OCI-LY3 (cell line): Measurements from ENCODE around the gene AGFG1.

Experiments used
- H2AFZ ChIP-seq: fragments of 200-600, 300-600 bp; shearing (Covaris generic); 2 replicates; pipeline ENCODE4 v1.6.0; 2014; ENCODE audit warnings: antibody characterized with exemption, low read depth, low read length
- H3K27ac ChIP-seq: fragments of 200-600, 300-600 bp; sonication (generic); 2 replicates; pipeline ENCODE4 v1.5.1; 2014; ENCODE audit warnings: mild to moderate bottlenecking, low read length, moderate library complexity, mixed read lengths
- H3K27me3 ChIP-seq: fragments of 200-600, 300-600 bp; sonication (generic); 2 replicates; pipeline ENCODE4 v1.6.1; 2014; ENCODE audit warnings: low read depth, low read length, mixed read lengths
- H3K36me3 ChIP-seq: fragments of 200-600, 300-600 bp; sonication (generic); replicated peaks from 2 replicates; pipeline ENCODE3; 2014; ENCODE audit warnings: low read depth, low read length, mixed read lengths
- H3K4me1 ChIP-seq: fragments of 300-600, 200-600 bp; sonication (generic); 2 replicates; pipeline ENCODE4 v1.6.1; 2014; ENCODE audit warnings: low read length, mixed read lengths
- H3K4me2 ChIP-seq: fragments of 200-600, 300-600 bp; sonication (generic); 2 replicates; pipeline ENCODE4 v1.6.1; 2014; ENCODE audit warnings: low read length, mixed read lengths
- H3K4me3 ChIP-seq: fragments of 300-600, 200-600 bp; sonication (generic); 2 replicates; pipeline ENCODE4 v1.5.1; 2014; ENCODE audit warnings: antibody characterized with exemption, mild to moderate bottlenecking, low read length, moderate library complexity
- H3K79me2 ChIP-seq: fragments of 300-600, 200-600 bp; shearing (Covaris generic); 2 replicates; pipeline ENCODE4 v1.6.1; 2014; ENCODE audit warnings: mild to moderate bottlenecking, low read length, mixed read lengths
- H3K9ac ChIP-seq: fragments of 300-600, 200-600 bp; shearing (Covaris generic); 2 replicates; pipeline ENCODE4 v1.6.0; 2014; ENCODE audit warnings: mild to moderate bottlenecking, low read length, moderate library complexity
- H3K9me3 ChIP-seq: fragments of 200-600, 300-600 bp; shearing (Covaris generic); 2 replicates; pipeline ENCODE4 v1.6.1; 2014; ENCODE audit warnings: low read length, mixed read lengths; ENCODE audit not compliant: insufficient read depth
- H4K20me1 ChIP-seq: fragments of 200-600, 300-600 bp; sonication (generic); 2 replicates; pipeline ENCODE4 v1.6.1; 2016; ENCODE audit warnings: low read length, mixed read lengths; ENCODE audit not compliant: insufficient read depth
- EZH2phosphoT487 ChIP-seq: fragments of 200-600 bp; shearing (Covaris generic); IDR thresholded peaks from 2 replicates; pipeline ENCODE4 v1.6.1; 2018; ENCODE audit warnings: antibody characterized with exemption, mixed run types, low read depth
- TF ChIP-seq, protein P1 (sequence below): fragments of 200-600, 300-600 bp; sonication (generic); IDR thresholded peaks from 2 replicates; pipeline ENCODE4 v1.5.1; 2014; ENCODE audit warnings: antibody characterized with exemption, low read length, low read depth

AGFG1 gene

DNA sequence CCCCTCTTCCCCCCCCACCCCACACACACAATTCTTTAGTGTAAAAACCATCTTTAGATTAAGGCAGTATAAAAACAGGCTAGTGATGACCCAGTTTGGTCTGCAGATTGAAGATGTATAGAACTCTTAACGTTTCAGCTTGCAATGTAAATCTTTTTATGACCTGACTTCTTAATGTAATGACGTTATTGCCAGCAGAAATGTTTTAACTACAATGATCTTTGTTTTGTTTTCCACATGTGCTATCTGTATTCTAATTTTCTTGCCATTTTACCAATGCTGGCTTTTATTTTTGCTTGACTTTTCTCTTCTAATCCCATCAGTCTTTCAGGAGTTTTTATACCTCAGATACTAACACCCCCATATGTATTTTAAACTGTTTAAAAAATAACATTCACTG, 25.2 kb downstream of the AGFG1 start:
- Histone ChIP-seq H3K4me3 (no peak overlapping the region), H3K4me2 (no peak overlapping the region), H3K27ac (no peak overlapping the region), H4K20me1 (peaks cover 9% of the 10 kb centered on the region), H3K79me2 (peaks cover 9% of the 10 kb centered on the region), H3K9ac (no peak overlapping the region), H2AFZ (no peak overlapping the region), H3K4me1 (no peaks in the 10 kb centered on the region), H3K9me3 (no peaks in the 10 kb centered on the region), H3K27me3 (no peaks in the 10 kb centered on the region), H3K36me3 (no peaks in the 10 kb centered on the region)
- no peak for TF ChIP-seq EZH2phosphoT487
- TF ChIP-seq, protein P1, sequence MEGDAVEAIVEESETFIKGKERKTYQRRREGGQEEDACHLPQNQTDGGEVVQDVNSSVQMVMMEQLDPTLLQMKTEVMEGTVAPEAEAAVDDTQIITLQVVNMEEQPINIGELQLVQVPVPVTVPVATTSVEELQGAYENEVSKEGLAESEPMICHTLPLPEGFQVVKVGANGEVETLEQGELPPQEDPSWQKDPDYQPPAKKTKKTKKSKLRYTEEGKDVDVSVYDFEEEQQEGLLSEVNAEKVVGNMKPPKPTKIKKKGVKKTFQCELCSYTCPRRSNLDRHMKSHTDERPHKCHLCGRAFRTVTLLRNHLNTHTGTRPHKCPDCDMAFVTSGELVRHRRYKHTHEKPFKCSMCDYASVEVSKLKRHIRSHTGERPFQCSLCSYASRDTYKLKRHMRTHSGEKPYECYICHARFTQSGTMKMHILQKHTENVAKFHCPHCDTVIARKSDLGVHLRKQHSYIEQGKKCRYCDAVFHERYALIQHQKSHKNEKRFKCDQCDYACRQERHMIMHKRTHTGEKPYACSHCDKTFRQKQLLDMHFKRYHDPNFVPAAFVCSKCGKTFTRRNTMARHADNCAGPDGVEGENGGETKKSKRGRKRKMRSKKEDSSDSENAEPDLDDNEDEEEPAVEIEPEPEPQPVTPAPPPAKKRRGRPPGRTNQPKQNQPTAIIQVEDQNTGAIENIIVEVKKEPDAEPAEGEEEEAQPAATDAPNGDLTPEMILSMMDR, result no peak

DNA sequence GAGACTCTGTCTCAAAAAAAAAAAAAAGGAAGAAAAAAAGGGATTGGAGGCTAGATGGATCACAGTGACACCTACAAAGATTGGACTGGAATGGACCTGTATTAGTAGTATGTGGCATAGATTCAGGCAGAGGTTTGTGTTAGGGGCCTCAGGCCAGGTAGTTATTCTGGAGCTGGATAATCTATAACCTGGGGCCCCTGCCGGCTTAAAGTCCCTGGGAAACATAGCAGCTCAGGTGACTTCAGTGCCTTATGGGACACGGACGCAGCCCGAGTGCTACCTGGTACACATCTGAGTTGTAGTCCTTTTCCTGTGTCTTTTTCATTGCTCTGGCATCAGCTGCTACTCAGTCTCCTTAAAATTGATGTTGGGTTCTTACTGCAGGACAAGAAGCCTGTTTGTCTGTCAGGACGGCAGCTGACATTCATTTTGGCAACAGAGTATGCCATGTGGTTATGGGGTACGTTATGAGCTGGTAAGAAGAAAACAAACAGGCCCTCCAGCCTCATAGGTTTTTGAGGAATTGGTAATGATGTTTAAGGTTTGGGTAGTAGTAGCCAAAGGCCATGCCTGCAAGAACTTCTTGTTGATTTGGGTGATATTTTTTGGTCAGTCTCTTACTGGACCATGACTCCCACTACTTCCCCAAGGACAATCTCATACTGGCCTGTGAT, 27.8 kb downstream of the AGFG1 start:
- Histone ChIP-seq H3K27ac (no peak overlapping the region), H3K27me3 (no peaks in the 10 kb centered on the region), H3K4me2 (no peak overlapping the region), H3K4me3 (no peak overlapping the region), H3K4me1 (no peaks in the 10 kb centered on the region), H3K36me3 (no peaks in the 10 kb centered on the region), H3K79me2 (peaks cover 26% of the 10 kb centered on the region), H2AFZ (no peak overlapping the region), H4K20me1 (peaks cover 10% of the 10 kb centered on the region), H3K9ac (no peak overlapping the region), H3K9me3 (no peaks in the 10 kb centered on the region)
- no peak for TF ChIP-seq EZH2phosphoT487
- TF ChIP-seq, protein P1, result no peak

DNA sequence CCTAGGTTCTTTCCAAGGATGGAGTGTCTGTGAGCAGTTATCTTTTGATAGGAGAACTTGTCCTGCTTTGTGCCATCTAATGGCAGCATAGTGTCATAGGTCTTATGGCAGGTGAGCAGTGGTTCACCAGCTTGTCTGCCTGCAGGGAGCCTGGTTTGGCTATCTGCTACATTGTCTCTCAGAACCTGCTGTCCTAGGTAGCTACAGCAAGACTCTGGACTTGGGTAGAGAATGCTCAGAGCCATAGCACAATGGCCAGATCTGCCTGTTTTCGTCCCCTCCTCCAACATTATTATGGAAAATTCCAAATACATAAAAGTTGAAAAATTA, 28.3 kb downstream of the AGFG1 start:
- no peak overlapping the region for H3K27ac ChIP-seq
- no peak overlapping the region for H2AFZ ChIP-seq
- no peaks in the 10 kb centered on the region for H3K9me3 ChIP-seq
- H3K4me3 ChIP-seq, result no peak overlapping the region
- H3K4me1 ChIP-seq, result no peaks in the 10 kb centered on the region
- no peaks in the 10 kb centered on the region for H3K36me3 ChIP-seq
- TF ChIP-seq, protein P1, result no peak
- no peak for TF ChIP-seq EZH2phosphoT487
- no peak overlapping the region for H3K4me2 ChIP-seq
- peaks cover 31% of the 10 kb centered on the region for H3K79me2 ChIP-seq
- H3K9ac ChIP-seq, result no peak overlapping the region
- H3K27me3 ChIP-seq, result no peaks in the 10 kb centered on the region
- peaks cover 13% of the 10 kb centered on the region; the same call in 1 of the 2 replicates for H4K20me1 ChIP-seq

DNA sequence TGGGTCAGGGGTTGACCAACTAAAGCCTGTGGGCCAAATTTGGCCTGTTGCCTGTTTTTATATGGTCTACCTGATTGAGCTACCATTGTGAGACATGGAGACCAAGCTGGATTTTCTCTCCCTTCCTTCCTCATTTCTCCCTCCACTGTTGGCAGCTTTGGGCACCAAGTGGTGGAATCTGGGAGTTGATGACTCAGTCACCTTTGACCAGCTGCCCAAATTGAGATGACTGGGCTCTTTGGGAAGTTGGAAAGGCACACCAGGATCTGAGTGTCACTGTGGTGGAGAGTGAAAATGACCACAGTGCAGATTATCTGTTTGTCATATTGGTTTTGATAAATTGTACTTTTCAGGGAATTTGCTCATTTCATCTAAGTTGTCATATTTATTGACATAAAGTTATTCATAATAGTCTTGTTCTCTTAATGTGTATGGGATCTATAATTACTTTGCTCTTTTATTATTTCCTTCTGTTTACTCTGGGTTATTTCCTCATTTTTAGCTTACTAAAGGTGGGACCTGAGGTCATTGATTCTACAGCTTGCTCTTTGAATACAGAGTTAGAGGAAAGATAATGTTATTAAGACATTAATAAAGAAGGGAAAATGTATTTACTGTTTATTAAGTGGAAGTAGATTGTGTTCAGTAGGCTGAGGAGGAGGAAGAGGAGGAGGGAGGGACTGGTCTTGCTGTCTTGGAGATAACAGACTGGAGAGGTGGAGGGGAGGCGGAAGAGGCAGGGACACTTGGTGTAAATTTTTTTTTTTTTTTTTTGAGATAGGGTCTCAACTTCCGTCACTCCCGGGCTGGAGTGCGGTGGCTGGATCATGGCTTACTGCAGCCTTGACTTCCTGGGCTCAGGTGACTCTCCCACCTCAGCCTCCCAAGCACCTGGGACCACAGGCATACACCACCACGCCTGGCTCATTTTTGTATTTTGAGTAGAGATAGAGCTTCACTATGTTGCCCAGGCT, 31.8 kb downstream of the AGFG1 start:
- Histone ChIP-seq H3K9me3 (no peaks in the 10 kb centered on the region), H3K4me1 (no peaks in the 10 kb centered on the region), H3K4me2 (no peak overlapping the region), H3K27me3 (no peaks in the 10 kb centered on the region), H2AFZ (no peak overlapping the region), H3K4me3 (no peak overlapping the region), H3K27ac (no peak overlapping the region), H3K9ac (no peak overlapping the region), H3K36me3 (no peaks in the 10 kb centered on the region), H4K20me1 (peaks cover 23% of the 10 kb centered on the region; the same call in 1 of the 2 replicates), H3K79me2 (peaks cover 58% of the 10 kb centered on the region)
- no peak for TF ChIP-seq EZH2phosphoT487
- TF ChIP-seq, protein P1, result no peak
